ENCODE data around the gene CD48.
A peak's percentile ranks its signal among the peaks of the same experiment; 100 is the strongest.
"Not testable (repeated sequence)": the region's sequence is repeated elsewhere in the genome, so short reads cannot be mapped to it uniquely, and the experiment has no call there.

CD48 gene

DNA sequence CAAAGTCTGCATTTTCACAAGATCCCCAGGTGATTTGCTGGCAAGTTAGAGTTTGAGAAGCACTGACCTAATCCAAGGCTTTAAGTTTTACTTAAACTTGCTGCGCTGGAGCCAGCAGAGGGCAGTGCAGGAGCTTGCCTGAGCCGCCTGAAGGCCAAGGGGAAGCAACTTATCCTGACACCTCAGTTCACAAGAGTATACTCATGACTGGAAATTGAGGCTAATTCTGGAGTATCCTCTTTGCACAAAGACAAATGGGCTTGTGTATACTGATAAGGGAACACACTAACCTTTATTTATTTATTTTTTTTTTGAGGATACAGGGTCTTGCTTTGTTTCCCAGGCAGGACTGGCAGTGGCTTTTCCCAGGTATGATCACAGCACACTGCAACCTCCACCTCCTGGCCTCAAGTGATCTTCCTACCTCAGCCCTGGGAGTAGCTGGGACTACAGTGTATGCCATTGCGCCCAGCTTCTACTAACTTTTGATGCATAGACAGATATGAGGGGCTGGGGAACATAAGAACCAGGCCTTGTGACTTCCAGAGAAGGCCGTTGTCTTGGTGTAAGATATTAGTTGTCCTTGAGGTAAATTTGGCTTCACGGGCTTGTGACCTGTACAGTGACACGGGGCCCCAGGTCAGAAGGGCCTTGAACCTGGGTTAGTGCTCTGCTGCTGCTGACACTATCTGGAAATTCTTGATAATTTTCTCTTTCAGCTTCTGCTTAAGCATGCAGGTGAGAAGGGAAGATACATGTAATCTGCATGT lies 35.8 kb downstream of the CD48 start:
- peak; percentile 68 for DNase-seq (ENCODE audit: low spot score)

- no peak for DNase-seq (ENCODE audit: low spot score)
Measured at GRCh38 chr1:160674415-160674814, 37.2 kb downstream of the CD48 start.

DNA sequence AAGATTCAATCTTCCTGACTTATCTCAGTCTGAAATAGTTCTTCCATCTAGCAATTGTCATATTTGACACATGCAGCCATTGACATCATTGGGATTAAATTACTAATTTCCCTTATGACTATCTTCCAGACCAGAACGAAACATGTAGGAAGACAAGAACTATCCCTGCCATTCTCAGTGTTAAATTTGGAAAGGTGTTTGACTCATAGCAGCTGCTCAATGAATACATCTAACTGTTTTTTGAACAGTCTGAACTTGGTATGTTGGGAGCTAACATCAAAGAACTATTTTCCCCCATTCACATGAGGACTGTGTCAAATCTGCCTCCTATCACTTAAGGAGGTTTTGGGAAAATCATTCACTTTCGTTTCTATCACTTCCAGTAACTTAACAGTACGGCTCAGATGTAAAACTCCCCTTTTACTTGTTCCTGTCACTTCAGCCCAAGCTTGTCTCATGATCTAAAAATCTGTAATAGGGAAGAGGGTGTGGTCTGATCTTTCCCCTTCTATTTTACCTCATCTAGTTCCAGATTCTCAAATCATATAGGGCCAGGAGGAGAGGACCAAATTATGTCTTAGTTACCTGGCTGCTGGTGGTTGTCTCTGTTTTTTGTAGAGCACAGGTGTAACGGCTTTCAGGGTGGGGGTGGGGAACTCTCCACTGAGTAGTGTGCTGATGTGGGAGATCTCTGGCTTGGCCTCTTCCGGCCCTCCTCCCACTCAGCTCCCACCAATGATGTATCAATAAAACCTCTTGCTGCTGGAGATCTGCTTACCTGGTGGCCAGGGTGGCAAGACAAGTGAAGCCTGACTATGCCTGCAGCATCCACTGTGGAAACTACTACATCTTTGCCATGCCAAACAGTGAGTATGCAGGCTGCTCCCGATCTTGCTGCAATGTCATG lies 38.6 kb downstream of the CD48 start:
- no peak for DNase-seq (ENCODE audit: low spot score)

DNA sequence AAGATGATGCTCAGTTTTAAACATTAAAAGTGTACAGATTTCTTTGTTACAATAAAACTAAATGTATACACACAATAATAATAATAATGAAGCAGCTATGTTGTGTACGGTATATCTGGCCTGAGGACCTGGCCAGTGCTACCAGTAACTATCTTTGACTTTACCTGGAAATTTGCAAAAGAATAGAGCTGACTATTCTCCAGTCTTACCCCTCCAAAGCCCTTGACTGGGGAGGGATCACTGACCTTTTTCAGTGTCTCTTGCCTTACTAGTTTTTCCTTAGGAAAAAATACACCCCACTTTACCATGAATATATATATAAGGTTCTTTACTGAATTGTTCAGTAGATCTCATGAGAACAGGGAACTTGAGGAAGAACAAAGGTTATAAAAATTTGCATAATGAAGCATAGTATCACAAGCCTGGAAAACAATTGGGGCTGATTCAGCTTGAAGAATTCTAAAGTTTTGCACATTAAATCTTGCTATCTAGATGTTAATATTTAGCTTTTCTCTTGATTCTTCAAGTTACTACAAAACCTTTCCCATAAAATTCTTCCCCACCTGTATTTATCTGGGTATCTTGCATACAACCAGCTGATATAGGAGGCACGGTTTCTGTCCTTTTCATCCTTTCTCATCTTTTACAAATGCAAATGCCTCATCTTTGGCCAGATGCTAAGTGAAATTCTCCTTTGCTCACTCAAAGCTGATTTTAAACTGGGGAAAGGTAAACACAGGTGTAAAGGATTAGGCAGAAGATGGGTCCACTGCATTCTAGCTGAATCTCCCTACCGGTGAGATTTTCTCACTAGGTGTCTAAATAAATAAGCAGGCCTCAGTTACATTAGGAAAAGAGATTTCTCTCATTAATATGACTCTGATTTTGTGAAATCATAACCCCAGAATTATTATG lies 39.8 kb downstream of the CD48 start:
- DNase-seq (ENCODE audit: low spot score) = no peak

DNA sequence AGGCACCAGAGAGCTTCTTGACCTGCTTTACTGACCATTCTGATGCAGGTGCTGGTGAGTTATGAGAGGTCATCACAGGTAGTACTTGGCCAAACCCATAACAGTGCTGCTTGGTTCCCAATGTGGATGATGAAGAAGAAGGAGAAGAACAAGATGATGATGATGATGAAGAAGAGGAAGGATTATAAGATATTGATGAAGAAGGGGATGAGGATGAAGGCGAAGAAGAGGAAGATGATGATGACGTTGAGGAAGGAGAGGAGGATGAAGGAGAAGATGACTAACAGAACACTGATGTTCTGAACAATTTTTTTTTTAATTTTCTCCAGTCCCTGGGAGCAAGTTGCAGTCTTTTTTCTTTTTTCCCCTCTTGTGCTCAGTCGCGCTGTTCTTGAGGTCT lies 40.9 kb downstream of the CD48 start:
- DNase-seq (ENCODE audit: low spot score) = no peak

DNA sequence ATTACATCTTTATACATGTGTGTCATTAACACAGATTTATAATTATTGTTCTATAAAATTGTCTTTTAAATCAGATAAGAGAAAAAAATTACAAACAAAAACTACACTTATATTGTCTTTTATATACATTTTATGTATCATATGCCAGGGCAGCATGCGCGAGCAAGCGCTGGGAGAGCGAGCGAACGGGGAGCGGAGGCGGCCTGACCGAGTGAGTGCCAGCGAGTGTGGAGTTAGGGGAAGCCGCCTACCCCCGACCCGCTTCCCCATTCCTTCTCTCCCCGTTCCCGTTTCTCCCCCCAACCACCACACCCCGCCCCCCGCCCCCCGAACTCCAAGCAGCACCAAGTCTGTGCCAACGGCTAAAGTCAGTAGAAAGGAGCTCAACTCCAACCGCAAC lies 41.8 kb downstream of the CD48 start:
- no peak for DNase-seq (ENCODE audit: low spot score)

- DNase-seq (ENCODE audit: low spot score) = no peak
Measured at GRCh38 chr1:160669276-160669675, 42.3 kb downstream of the CD48 start.

GRCh38 chr1:160667896-160668295 lies 43.7 kb downstream of the CD48 start:
- DNase-seq (ENCODE audit: low spot score) = no peak

GRCh38 chr1:160666079-160666442 lies 45.6 kb downstream of the CD48 start:
- DNase-seq (ENCODE audit: low spot score) = no peak

DNA sequence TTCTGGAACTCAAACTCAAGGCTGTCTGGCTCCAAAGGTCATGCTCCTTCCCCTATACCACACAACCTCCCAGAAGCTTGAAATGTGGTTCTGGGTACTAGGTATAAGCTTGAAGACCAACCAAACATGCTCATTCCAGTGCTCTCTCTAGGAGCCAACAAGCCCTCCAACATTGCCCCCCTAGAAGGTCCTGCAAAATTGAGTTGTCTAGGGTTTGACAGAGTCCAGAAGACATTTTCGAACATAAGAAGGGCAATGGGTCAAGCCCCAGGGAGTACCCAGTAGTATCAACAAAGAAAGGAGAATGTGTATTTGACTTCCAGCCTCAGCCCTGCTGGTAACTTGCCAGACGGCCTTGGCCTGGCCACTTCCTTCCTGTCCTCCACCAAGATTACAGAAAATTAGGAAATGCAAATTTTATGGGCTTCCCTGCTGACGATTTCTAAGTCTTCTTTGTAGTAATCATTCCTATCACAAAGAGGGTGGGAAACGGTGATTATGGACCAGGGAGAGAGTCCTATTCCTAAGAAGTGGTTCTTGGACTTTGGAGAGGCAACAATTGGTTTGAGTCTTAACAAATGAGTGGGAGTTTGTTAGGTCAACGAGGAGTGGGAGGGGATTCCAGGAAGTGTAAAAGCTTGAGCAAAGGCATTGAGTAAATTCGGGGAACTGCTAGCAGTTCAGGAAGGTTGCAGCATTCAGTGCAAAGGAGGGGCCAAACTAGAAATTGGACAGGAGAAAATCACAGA lies 46.1 kb downstream of the CD48 start:
- DNase-seq (ENCODE audit: low spot score) = no peak

DNA sequence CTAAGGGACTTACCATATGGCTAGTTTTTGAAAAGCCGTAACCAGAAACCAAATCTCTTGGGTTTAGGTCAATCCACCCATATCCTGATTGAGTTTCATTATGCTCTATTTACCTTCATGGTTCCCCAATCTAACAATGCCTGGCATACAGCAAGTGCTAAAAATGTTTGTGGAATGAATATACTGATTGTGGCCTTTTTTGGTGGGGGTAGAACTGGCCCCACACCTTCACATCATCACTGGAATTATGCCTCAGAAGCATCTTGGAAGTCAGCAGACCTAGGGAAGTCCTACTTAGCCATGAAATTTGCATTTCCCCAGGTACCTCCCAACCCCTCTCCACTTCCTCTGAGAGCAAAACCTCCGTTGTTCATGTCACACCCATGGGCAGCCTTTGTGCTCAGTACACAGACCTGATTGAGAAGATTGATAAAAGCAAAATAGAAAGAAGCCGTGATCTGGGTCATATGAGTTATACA lies 47.0 kb downstream of the CD48 start:
- DNase-seq (ENCODE audit: low spot score) = no peak

- DNase-seq (ENCODE audit: low spot score) = no peak
Measured at GRCh38 chr1:160662910-160663309, 48.7 kb downstream of the CD48 start.

- DNase-seq (ENCODE audit: low spot score) = no peak
Measured at GRCh38 chr1:160659566-160659965, 52.1 kb downstream of the CD48 start.

DNA sequence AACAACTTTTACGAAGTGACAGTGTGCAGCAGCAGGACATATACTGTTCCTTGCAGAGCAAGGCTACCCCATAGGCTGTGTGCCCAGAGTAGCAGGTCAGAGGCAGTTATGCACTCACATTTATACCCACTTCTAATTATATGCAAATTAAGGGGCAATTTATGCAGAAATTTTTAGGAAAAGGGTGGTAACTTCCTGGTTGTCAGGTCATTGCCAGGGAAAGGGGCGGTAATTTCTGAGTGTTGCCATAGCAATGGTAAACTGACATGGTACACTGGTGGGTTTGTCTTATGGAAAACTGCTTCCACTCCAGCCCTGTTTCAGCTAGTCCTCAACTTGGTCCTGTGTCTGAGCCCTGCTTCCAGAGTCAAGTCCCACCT lies 52.8 kb downstream of the CD48 start:
- no peak for DNase-seq (ENCODE audit: low spot score)

DNA sequence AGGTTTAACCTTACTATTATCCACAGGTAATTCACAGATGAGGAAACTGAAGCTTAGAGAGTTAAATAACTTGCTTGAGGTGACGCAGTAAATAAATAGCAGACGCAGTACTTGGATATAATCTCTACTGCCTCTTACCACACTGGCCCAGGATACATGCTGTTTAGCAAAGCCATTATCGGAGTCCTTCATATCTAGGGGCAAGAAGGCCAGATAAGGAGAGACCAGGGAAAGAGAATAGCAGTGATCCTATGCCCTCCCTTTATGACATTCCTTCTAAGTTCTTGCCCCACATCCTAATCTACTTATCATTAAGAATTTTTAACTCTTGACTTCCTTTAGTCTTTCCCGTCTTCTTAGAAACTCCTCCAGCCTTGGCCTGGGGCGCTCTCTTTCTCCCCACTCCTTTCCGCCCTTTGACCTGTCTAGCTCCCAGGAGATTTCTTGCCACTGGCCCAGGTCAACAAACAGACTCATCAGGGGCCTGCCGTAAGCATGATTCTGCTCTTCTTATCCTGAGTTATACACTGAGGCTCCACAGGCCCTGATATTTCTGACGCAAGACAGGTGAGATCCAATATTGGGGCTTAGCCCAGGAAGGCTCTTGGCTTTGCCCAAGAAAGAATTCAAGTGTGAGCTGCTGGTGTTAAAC lies 53.3 kb downstream of the CD48 start:
- DNase-seq (ENCODE audit: low spot score) = no peak

GRCh38 chr1:160657250-160657781 lies 54.3 kb downstream of the CD48 start:
- no peak for DNase-seq (ENCODE audit: low spot score)

GRCh38 chr1:160656737-160657136 lies 54.9 kb downstream of the CD48 start:
- DNase-seq (ENCODE audit: low spot score) = no peak

DNA sequence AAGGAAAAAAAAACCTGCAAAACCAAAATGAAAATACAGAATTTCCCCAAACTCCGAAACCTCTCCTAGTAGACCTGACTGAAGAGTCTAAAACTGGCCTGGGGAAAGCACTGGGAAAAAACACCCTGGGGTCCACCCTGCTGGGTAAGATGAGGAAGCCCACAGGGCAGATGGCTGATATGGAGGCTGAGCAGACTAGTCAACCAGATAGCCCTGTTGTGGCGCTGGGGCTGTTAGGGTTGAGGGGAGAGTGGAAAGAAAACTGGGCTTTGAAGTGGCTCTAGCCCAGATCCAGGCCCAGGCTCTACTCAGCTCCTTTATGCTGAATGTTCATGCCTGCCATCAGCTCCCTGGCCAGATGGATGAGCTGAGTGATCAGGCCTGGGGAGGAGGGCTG lies 58.0 kb downstream of the CD48 start:
- DNase-seq (ENCODE audit: low spot score) = no peak

DNA sequence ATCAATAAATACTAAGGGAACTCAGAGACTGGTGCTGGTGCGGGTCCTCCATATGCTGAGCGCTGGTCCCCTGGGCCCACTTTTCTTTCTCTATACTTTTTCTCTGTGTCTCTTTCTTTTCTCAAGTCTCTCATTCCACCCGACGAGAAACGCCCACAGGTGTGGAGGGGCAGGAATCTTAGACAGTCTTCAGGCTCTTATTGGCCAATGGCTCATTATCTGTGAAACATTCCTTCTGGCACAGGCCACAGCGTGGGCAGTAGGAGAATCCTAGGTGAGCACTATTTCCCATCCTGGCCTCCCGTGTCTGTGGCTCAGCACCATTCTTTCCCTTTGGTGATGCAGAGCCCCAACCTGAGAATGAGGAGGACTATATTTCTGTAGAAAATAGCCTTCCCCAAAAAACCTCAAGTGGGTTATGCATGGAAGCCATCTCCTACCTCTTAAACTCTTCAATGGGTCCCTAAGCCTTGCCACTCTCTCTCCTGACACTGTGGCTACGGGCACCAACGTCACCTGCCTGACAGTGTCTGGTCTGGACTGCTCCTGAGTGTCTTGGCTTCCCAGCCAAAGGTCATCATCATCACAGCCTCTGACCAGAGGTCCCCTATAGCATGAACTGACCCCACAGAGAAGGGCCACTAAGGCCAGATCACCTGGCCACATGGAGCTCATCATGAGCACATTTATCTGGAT lies 58.5 kb downstream of the CD48 start:
- DNase-seq (ENCODE audit: low spot score) = no peak

DNA sequence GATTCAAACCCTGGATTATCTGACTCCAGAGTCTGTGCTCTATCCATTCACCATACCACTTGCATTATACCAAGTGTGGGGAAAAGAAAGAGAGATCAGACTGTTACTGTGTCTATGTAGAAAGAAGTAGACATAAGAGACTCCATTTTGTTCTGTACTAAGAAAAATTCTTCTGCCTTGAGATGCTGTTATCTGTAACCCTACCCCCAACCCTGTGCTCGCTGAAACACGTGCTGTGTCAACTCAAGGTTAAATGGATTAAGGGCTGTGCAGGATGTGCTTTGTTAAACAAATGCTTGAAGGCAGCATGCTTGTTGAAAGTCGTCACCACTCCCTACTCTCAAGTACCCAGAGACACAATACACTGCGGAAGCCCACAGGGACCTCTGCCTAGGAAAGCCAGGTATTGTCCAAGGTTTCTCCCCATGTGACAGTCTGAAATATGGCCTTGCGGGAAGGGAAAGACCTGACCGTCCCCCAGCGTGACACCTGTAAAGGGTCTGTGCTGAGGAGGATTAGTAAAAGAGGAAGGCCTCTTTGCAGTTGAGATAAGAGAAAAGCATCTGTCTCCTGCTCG lies 59.5 kb downstream of the CD48 start:
- not testable (repeated sequence) for DNase-seq (ENCODE audit: low spot score)

Measured in kidney tubule cell (primary cell).